Gastrocnemius medialis (tissue), 4 donors: Measurements from ENCODE around the gene GREB1L. TPM values are rescaled to one million over a fixed set of nuclear protein-coding genes. Genes with fewer than 3 reads are reported as not detected.
A peak's percentile ranks its signal among the peaks of the same experiment; 100 is the strongest.

Experiments
- ATAC-seq, 2 donors: fragments of 150-250 bp; one replicate each; pipeline ENCODE4 v1.9.1; 2016
- DNase-seq, 2 donors: peaks; one replicate each; pipeline ENCODE4 v3.0.0-alpha.2; 2019
- H3K27ac ChIP-seq, 4 donors: fragments of 200-600 bp; sonication (generic); 1 replicate in 1 of 4; 2 replicates in 3 of 4; pipeline ENCODE4 v1.5.1; 2016 to 2018; ENCODE audit warnings: mild to moderate bottlenecking in 2 of 4, moderate library complexity in 1 of 4
- H3K27me3 ChIP-seq, 3 donors: fragments of 200-600 bp; sonication (generic) in 2 of 3; 1 replicate in 1 of 3; 2 replicates in 2 of 3; pipeline versions ENCODE4 v1.5.1 to v1.6.0; 2016 to 2019; ENCODE audit warnings: mild to moderate bottlenecking in 1 of 3, moderate library complexity in 1 of 3
- H3K36me3 ChIP-seq, 2 donors: fragments of 200-600 bp; sonication (generic) in 1 of 2; one replicate each; pipeline ENCODE4 v1.5.1; 2017 to 2018
- H3K4me1 ChIP-seq, 2 donors: fragments of 200-600 bp; sonication (generic) in 1 of 2; one replicate each; pipeline ENCODE4 v1.5.1; 2016 to 2017; ENCODE audit warnings: mild to moderate bottlenecking in 2 of 2
- H3K4me3 ChIP-seq, 4 donors: fragments of 200-600 bp; sonication (generic) in 3 of 4; 1 replicate in 1 of 4; 2 replicates in 3 of 4; pipeline ENCODE4 v1.5.1; 2016 to 2019; ENCODE audit warnings: mild to moderate bottlenecking in 2 of 4
- H3K9me3 ChIP-seq, 3 donors: fragments of 200-600 bp; sonication (generic) in 2 of 3; 1 replicate in 1 of 3; 2 replicates in 2 of 3; pipeline ENCODE4 v1.5.1; 2016 to 2019
- CTCF ChIP-seq, 5 experiments: fragments of 450-650 bp in 3 of 5; fragments of 200-600 bp in 2 of 5; sonication (generic) in 2 of 5; IDR thresholded peaks in 4 of 5; conservative IDR thresholded peaks in 1 of 5; 1 replicate in 4 of 5; 2 replicates in 1 of 5; pipeline ENCODE4 v1.5.1; 2016 to 2019; ENCODE audit warnings: antibody characterized with exemption in 5 of 5, mild to moderate bottlenecking in 3 of 5, moderate library complexity in 3 of 5
- POLR2A ChIP-seq, 2 donors: fragments of 450-650 bp; IDR thresholded peaks; one replicate each; pipeline ENCODE4 v1.6.1; 2017; ENCODE audit warnings: antibody characterized with exemption in 2 of 2, mild to moderate bottlenecking in 2 of 2, moderate library complexity in 2 of 2
- in situ Hi-C, 4 donors: fragments of 200-750 bp; cut with MboI; loops; one replicate each; pipeline versions ENCODE4 v1.15.0 to v1.8.0; 2017; ENCODE audit warnings: low sequenced_read_pairs in 4 of 4
- intact Hi-C: fragments of 100-400 bp; cut with DNase I; formaldehyde crosslinking; loops from one replicate; pipeline ENCODE4 v1.15.1; 2023; ENCODE audit warnings: low total_unique reads
- total RNA-seq, 4 donors: library from RNA; depleted of rRNA; stranded (reverse); fragments of >200 nt; gene quantifications; one replicate each; pipeline versions ENCODE4 v1.1.0 to v1.2.3, GENCODE V29; 2016

Gene GREB1L
- total RNA-seq, 4 donors from 2014 or later = 4.4 to 14.4 (median 7.4) TPM

GRCh38 chr18:21215490-21215889 is 26.5 kb upstream of the GREB1L start:
- intact Hi-C loops (no loop called here), in situ Hi-C loops (no loop called here)
- no peaks in the 10 kb centered on the region for H3K27me3 ChIP-seq
- TF ChIP-seq CTCF (IDR thresholded peaks at IDR 0.05 in 4 of 5, conservative IDR thresholded peaks at IDR 0.05 in 1 of 5) (no peak), POLR2A (IDR thresholded peaks at IDR 0.05) (no peak)
- no peak overlapping the region for H3K27ac ChIP-seq
- H3K4me3 ChIP-seq = no peak overlapping the region
- no peaks in the 10 kb centered on the region for H3K36me3 ChIP-seq
- H3K4me1 ChIP-seq = no peaks in the 10 kb centered on the region
- H3K9me3 ChIP-seq = no peaks in the 10 kb centered on the region
- ATAC-seq = no peak
- no peak for DNase-seq

GRCh38 chr18:21218862-21219261 is 23.2 kb upstream of the GREB1L start:
- ATAC-seq (no peak), DNase-seq (no peak)
- no peaks in the 10 kb centered on the region for H3K9me3 ChIP-seq
- H3K4me3 ChIP-seq = no peak overlapping the region
- in situ Hi-C loops (no loop called here), intact Hi-C loops (no loop called here)
- H3K36me3 ChIP-seq = no peaks in the 10 kb centered on the region
- no peaks in the 10 kb centered on the region for H3K4me1 ChIP-seq
- TF ChIP-seq POLR2A (IDR thresholded peaks at IDR 0.05) = no peak
- no peak for TF ChIP-seq CTCF (IDR thresholded peaks at IDR 0.05 in 4 of 5, conservative IDR thresholded peaks at IDR 0.05 in 1 of 5)
- no peaks in the 10 kb centered on the region for H3K27me3 ChIP-seq
- H3K27ac ChIP-seq = no peak overlapping the region

- intact Hi-C loops (no loop called here), in situ Hi-C loops (no loop called here)
- no peaks in the 10 kb centered on the region for H3K4me1 ChIP-seq
- TF ChIP-seq POLR2A (IDR thresholded peaks at IDR 0.05) (no peak), CTCF (IDR thresholded peaks at IDR 0.05 in 4 of 5, conservative IDR thresholded peaks at IDR 0.05 in 1 of 5) (no peak)
- no peaks in the 10 kb centered on the region for H3K36me3 ChIP-seq
- ATAC-seq = no peak
- H3K27me3 ChIP-seq = no peaks in the 10 kb centered on the region
- H3K27ac ChIP-seq = no peak overlapping the region
- DNase-seq = no peak
- H3K4me3 ChIP-seq = no peak overlapping the region
- H3K9me3 ChIP-seq = no peaks in the 10 kb centered on the region
Observed at GRCh38 chr18:21230436-21230835, 11.6 kb upstream of the GREB1L start.

GRCh38 chr18:21241301-21242048 is 557 bp upstream of the GREB1L start:
- no peak for TF ChIP-seq POLR2A (IDR thresholded peaks at IDR 0.05)
- Histone ChIP-seq H3K36me3 (no peaks in the 10 kb centered on the region), H3K4me1 (peaks cover 0 to 4% of the 10 kb centered on the region in 2 donors), H3K4me3 (peak overlapping the region; percentile 59 to 80 (median 68)), H3K27ac (peak overlapping the region; percentile 47 to 76 (median 64)), H3K27me3 (peaks cover 0 to 8% (median 0%) of the 10 kb centered on the region in 3 donors), H3K9me3 (no peaks in the 10 kb centered on the region)
- DNase-seq (peak; percentile 2 to 42), ATAC-seq (peak; percentile 25 to 42)
- intact Hi-C loops = loop anchor here (2.0 to 10.0 kb wide), 2 partner anchors 203 to 373 kb away; partner anchors contain the start of gene SNRPD1
- in situ Hi-C loops = no loop called here

- H3K36me3 ChIP-seq = no peaks in the 10 kb centered on the region
- peak in 1 of 2 donors; percentile 14 for DNase-seq
- no peaks in the 10 kb centered on the region for H3K9me3 ChIP-seq
- ATAC-seq = peak; percentile 34 to 38
- H3K27me3 ChIP-seq = peaks cover 0 to 8% (median 0%) of the 10 kb centered on the region in 3 donors
- peak overlapping the region; percentile 59 to 80 (median 68) for H3K4me3 ChIP-seq
- intact Hi-C loops (loop anchor here (2.0 to 10.0 kb wide), 2 partner anchors 202 to 372 kb away; partner anchors contain the start of gene SNRPD1), in situ Hi-C loops (no loop called here)
- TF ChIP-seq CTCF (IDR thresholded peaks at IDR 0.05 in 4 of 5, conservative IDR thresholded peaks at IDR 0.05 in 1 of 5) = no peak
- peak in 1 of 2 donors; percentile 6 for TF ChIP-seq POLR2A (IDR thresholded peaks at IDR 0.05)
- H3K27ac ChIP-seq = peak overlapping the region; percentile 57 to 76 (median 70)
- H3K4me1 ChIP-seq = peaks cover 0 to 4% of the 10 kb centered on the region in 2 donors
Observed at GRCh38 chr18:21242780-21243401, 859 bp downstream of the GREB1L start.
